Gastrocnemius medialis (tissue), 4 donors: ENCODE data around the gene VAMP3. TPM values are rescaled to one million over a fixed set of nuclear protein-coding genes. Genes with fewer than 3 reads are reported as not detected.

Experiments
- ATAC-seq, 2 donors: fragments of 150-250 bp; one replicate each; pipeline ENCODE4 v1.9.1; 2016
- DNase-seq, 2 donors: peaks; one replicate each; pipeline ENCODE4 v3.0.0-alpha.2; 2019
- H3K27ac ChIP-seq, 4 donors: fragments of 200-600 bp; sonication (generic); 1 replicate in 1 of 4; 2 replicates in 3 of 4; pipeline ENCODE4 v1.5.1; 2016 to 2018; ENCODE audit warnings: mild to moderate bottlenecking in 2 of 4, moderate library complexity in 1 of 4
- H3K27me3 ChIP-seq, 3 donors: fragments of 200-600 bp; sonication (generic) in 2 of 3; 1 replicate in 1 of 3; 2 replicates in 2 of 3; pipeline versions ENCODE4 v1.5.1 to v1.6.0; 2016 to 2019; ENCODE audit warnings: mild to moderate bottlenecking in 1 of 3, moderate library complexity in 1 of 3
- H3K36me3 ChIP-seq, 2 donors: fragments of 200-600 bp; sonication (generic) in 1 of 2; one replicate each; pipeline ENCODE4 v1.5.1; 2017 to 2018
- H3K4me1 ChIP-seq, 2 donors: fragments of 200-600 bp; sonication (generic) in 1 of 2; one replicate each; pipeline ENCODE4 v1.5.1; 2016 to 2017; ENCODE audit warnings: mild to moderate bottlenecking in 2 of 2
- H3K4me3 ChIP-seq, 4 donors: fragments of 200-600 bp; sonication (generic) in 3 of 4; 1 replicate in 1 of 4; 2 replicates in 3 of 4; pipeline ENCODE4 v1.5.1; 2016 to 2019; ENCODE audit warnings: mild to moderate bottlenecking in 2 of 4
- H3K9me3 ChIP-seq, 3 donors: fragments of 200-600 bp; sonication (generic) in 2 of 3; 1 replicate in 1 of 3; 2 replicates in 2 of 3; pipeline ENCODE4 v1.5.1; 2016 to 2019
- POLR2A ChIP-seq, 2 donors: fragments of 450-650 bp; IDR thresholded peaks; one replicate each; pipeline ENCODE4 v1.6.1; 2017; ENCODE audit warnings: antibody characterized with exemption in 2 of 2, mild to moderate bottlenecking in 2 of 2, moderate library complexity in 2 of 2
- in situ Hi-C, 4 donors: fragments of 200-750 bp; cut with MboI; loops; one replicate each; pipeline versions ENCODE4 v1.15.0 to v1.8.0; 2017; ENCODE audit warnings: low sequenced_read_pairs in 4 of 4
- intact Hi-C: fragments of 100-400 bp; cut with DNase I; formaldehyde crosslinking; loops from one replicate; pipeline ENCODE4 v1.15.1; 2023; ENCODE audit warnings: low total_unique reads
- total RNA-seq, 4 donors: library from RNA; depleted of rRNA; stranded (reverse); fragments of >200 nt; gene quantifications; one replicate each; pipeline versions ENCODE4 v1.1.0 to v1.2.3, GENCODE V29; 2016
- TF ChIP-seq, protein P1 (sequence below), 5 experiments: fragments of 450-650 bp in 3 of 5; fragments of 200-600 bp in 2 of 5; sonication (generic) in 2 of 5; IDR thresholded peaks in 4 of 5; conservative IDR thresholded peaks in 1 of 5; 1 replicate in 4 of 5; 2 replicates in 1 of 5; pipeline ENCODE4 v1.5.1; 2016 to 2019; ENCODE audit warnings: antibody characterized with exemption in 5 of 5, mild to moderate bottlenecking in 3 of 5, moderate library complexity in 3 of 5

The VAMP3 gene
- total RNA-seq, 4 donors from 2014 or later, result 63.7 to 71.2 (median 69.7) TPM

DNA sequence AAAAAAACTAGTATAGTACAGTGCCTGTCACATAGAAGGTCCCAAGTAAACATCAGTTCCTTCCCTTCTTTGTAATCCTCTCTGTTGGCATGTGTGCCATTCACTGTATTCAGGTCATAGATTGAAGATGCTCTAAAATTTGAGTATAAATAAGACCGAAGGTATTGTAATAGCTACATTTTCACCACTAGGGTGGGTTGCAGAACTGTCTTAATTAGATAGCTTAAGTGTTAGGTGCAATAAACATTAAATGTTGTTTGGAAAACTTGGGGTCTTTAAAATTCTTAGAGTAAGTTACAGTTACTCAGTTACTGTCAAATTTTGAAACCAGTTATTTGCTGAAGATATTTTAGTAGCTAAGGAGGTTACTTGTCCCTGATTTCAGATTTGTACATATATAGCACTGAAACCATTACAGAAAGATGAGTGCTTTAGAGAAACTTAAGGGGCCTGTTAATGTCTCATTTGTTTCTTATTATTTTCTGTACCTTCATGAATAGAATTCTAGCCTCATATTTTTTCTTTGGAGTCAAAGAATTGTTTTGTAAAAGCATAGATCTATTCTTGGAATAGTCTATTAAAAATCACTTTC, 37.3 kb downstream of the VAMP3 start:
- DNase-seq (no peak), ATAC-seq (no peak)
- Histone ChIP-seq H3K36me3 (peaks cover 0 to 74% of the 10 kb centered on the region in 2 donors), H3K27ac (no peak overlapping the region), H3K27me3 (no peaks in the 10 kb centered on the region), H3K4me1 (no peaks in the 10 kb centered on the region), H3K9me3 (no peaks in the 10 kb centered on the region), H3K4me3 (no peak overlapping the region)
- intact Hi-C loops (no loop called here), in situ Hi-C loops (no loop called here)
- TF ChIP-seq POLR2A (IDR thresholded peaks at IDR 0.05), result no peak
- TF ChIP-seq, protein P1, sequence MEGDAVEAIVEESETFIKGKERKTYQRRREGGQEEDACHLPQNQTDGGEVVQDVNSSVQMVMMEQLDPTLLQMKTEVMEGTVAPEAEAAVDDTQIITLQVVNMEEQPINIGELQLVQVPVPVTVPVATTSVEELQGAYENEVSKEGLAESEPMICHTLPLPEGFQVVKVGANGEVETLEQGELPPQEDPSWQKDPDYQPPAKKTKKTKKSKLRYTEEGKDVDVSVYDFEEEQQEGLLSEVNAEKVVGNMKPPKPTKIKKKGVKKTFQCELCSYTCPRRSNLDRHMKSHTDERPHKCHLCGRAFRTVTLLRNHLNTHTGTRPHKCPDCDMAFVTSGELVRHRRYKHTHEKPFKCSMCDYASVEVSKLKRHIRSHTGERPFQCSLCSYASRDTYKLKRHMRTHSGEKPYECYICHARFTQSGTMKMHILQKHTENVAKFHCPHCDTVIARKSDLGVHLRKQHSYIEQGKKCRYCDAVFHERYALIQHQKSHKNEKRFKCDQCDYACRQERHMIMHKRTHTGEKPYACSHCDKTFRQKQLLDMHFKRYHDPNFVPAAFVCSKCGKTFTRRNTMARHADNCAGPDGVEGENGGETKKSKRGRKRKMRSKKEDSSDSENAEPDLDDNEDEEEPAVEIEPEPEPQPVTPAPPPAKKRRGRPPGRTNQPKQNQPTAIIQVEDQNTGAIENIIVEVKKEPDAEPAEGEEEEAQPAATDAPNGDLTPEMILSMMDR (IDR thresholded peaks at IDR 0.05 in 4 of 5, conservative IDR thresholded peaks at IDR 0.05 in 1 of 5), result peak in 2 of 5 experiments; percentile 6 to 48

DNA sequence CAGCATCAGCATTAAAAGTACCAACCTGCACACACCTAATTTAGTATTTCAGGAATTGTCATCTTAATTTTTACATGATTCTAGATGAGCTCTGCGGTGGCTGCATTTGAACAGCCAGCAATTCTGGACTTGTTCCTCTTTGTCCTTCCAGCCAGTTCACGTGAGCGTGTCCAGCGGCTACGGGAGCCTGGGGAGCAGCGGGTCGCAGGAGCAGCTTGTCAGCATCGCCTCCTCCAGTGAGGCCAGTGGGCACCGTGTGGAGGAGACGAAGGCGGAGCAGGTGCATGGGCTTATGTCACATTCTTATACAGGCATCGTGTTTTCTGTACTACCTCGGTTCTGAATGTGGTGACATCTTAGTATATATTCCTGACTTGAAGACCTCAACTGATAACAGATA, 38.6 kb downstream of the VAMP3 start:
- TF ChIP-seq, protein P1 (IDR thresholded peaks at IDR 0.05 in 4 of 5, conservative IDR thresholded peaks at IDR 0.05 in 1 of 5), result no peak
- no peak for TF ChIP-seq POLR2A (IDR thresholded peaks at IDR 0.05)
- in situ Hi-C loops, result no loop called here
- Histone ChIP-seq H3K4me1 (no peaks in the 10 kb centered on the region), H3K27ac (peak overlapping the region in 1 of 4 donors; percentile 19), H3K9me3 (no peaks in the 10 kb centered on the region), H3K4me3 (no peak overlapping the region), H3K36me3 (peaks cover 5 to 75% of the 10 kb centered on the region in 2 donors), H3K27me3 (no peaks in the 10 kb centered on the region)
- intact Hi-C loops, result no loop called here
- ATAC-seq (no peak), DNase-seq (no peak)

DNA sequence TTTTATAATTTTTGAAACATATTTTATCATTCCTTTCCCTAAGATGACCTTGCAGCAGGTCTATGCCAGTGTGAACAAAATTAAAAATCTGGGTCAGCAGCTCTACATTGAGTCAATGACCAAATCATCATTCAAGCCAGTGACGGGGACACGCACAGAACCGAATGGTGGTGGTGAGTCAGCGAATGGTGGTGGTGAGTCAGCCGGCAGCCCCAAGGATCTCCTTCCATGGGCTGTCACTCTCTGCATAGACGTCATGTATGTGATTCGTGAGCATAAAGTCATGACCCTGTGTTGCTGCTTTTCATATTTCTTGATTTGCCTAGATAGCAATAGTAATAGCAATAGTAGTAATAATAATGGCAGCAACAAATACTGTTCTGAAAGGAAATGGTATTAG, 39.3 kb downstream of the VAMP3 start:
- intact Hi-C loops (no loop called here), in situ Hi-C loops (no loop called here)

DNA sequence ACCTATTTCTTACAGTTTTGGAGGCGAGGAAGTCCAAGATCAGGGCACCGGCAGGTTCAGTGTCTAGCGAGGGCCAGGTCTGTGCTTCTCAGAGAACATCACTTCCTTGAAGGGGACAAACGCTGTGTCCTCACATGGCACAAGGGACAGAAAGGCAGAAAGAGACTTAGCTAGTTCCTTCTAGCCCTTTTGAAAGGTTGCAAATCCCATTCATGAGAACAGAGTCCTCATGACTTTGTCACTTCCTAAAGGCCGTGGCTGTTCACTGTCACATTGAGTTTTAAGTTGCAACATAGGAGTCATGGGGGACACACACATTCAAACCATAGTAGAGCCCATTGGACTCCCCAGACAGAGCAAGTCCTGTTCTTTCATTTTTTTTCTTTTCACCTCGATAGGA, 40.4 kb downstream of the VAMP3 start:
- TF ChIP-seq POLR2A (IDR thresholded peaks at IDR 0.05), result no peak
- TF ChIP-seq, protein P1 (IDR thresholded peaks at IDR 0.05 in 4 of 5, conservative IDR thresholded peaks at IDR 0.05 in 1 of 5), result no peak
- Histone ChIP-seq H3K4me3 (no peak overlapping the region), H3K4me1 (no peaks in the 10 kb centered on the region), H3K27ac (peak overlapping the region in 1 of 4 donors; percentile 19), H3K27me3 (no peaks in the 10 kb centered on the region), H3K9me3 (no peaks in the 10 kb centered on the region), H3K36me3 (peaks cover 5 to 61% of the 10 kb centered on the region in 2 donors)
- DNase-seq (no peak), ATAC-seq (no peak)
- in situ Hi-C loops (no loop called here), intact Hi-C loops (no loop called here)

More for the DNA sequence above, 39.3 kb downstream of the VAMP3 start:
- Histone ChIP-seq H3K4me1 (no peaks in the 10 kb centered on the region), H3K4me3 (no peak overlapping the region), H3K27me3 (no peaks in the 10 kb centered on the region), H3K36me3 (peaks cover 5 to 69% of the 10 kb centered on the region in 2 donors), H3K9me3 (no peaks in the 10 kb centered on the region), H3K27ac (peak overlapping the region in 1 of 4 donors; percentile 19)
- ATAC-seq (no peak), DNase-seq (peak in 1 of 2 donors; percentile 27)
- no peak for TF ChIP-seq POLR2A (IDR thresholded peaks at IDR 0.05)
- TF ChIP-seq, protein P1 (IDR thresholded peaks at IDR 0.05 in 4 of 5, conservative IDR thresholded peaks at IDR 0.05 in 1 of 5), result no peak
